ENCODE results near the gene NAA10.

Gene NAA10

GRCh38 chrX:153927922-153928760 lies 6.7 kb downstream of the NAA10 start:
- peak; percentile 98 for DNase-seq

- DNase-seq = no peak
Measured at GRCh38 chrX:153927672-153927921, 7.2 kb downstream of the NAA10 start.

- DNase-seq = peak; percentile 90
Measured at GRCh38 chrX:153926858-153927671, 7.8 kb downstream of the NAA10 start.

GRCh38 chrX:153926552-153926857 lies 8.3 kb downstream of the NAA10 start:
- no peak for DNase-seq

- DNase-seq = peak; percentile 70
Measured at GRCh38 chrX:153925739-153926551, 8.9 kb downstream of the NAA10 start, which contains the start of gene ARHGAP4. TSS of gene ARHGAP4 (minus strand) at chrX:153926264. CDS start at chrX:153926202, 62 bp downstream.

- peak; percentile 48 for DNase-seq
Measured at GRCh38 chrX:153925387-153925738, 9.5 kb downstream of the NAA10 start.

- DNase-seq = peak; percentile 41
Measured at GRCh38 chrX:153924149-153924861, 10.5 kb downstream of the NAA10 start.

GRCh38 chrX:153922932-153923857 lies 11.6 kb downstream of the NAA10 start:
- DNase-seq = peak; percentile 45

- peak; percentile 49 for DNase-seq
Measured at GRCh38 chrX:153921511-153922446, 13.1 kb downstream of the NAA10 start.

- no peak for DNase-seq
Measured at GRCh38 chrX:153921070-153921469, 13.8 kb downstream of the NAA10 start.

GRCh38 chrX:153920546-153920945 lies 14.3 kb downstream of the NAA10 start:
- DNase-seq = no peak

- no peak for DNase-seq
Measured at GRCh38 chrX:153919281-153919680, 15.6 kb downstream of the NAA10 start.

- DNase-seq = no peak
Measured at GRCh38 chrX:153917869-153918268, 17.0 kb downstream of the NAA10 start.

- no peak for DNase-seq
Measured at GRCh38 chrX:153913701-153914100, 21.1 kb downstream of the NAA10 start.

GRCh38 chrX:153913211-153913610 lies 21.6 kb downstream of the NAA10 start:
- no peak for DNase-seq

- no peak for DNase-seq
Measured at GRCh38 chrX:153911798-153912197, 23.0 kb downstream of the NAA10 start.

- DNase-seq = no peak
Measured at GRCh38 chrX:153910446-153910845, 24.4 kb downstream of the NAA10 start.

- no peak for DNase-seq
Measured at GRCh38 chrX:153909980-153910360, 24.9 kb downstream of the NAA10 start.

GRCh38 chrX:153909024-153909979 lies 25.5 kb downstream of the NAA10 start:
- DNase-seq = no peak

Measured in activated CD4-positive, alpha-beta T cell treated with anti-CD3 and anti-CD28 coated beads, Interleukin-2, Interleukin-6, amounts not matched to agents 100 ng/mL and 50 ng/mL, durations not matched to agents 16 hours and 8 hours (primary cell).